Pancreas (tissue), 10 donors: ENCODE measurements around the gene NCOA3. TPM values are rescaled to one million over a fixed set of nuclear protein-coding genes. Genes with fewer than 3 reads are reported as not detected.
A peak's percentile ranks its signal among the peaks of the same experiment; 100 is the strongest.
"Not testable (repeated sequence)": the region's sequence is repeated elsewhere in the genome, so short reads cannot be mapped to it uniquely, and the experiment has no call there.

Source experiments
- ATAC-seq, 4 donors: fragments of 200-7000 bp; cut with Tn5 transposase; one replicate each; pipeline versions ENCODE4 v1.8.0 to v1.9.1; 2020; ENCODE audit warnings: mild to moderate bottlenecking in 4 of 4, moderate library complexity in 4 of 4
- DNase-seq, 6 donors: peaks; one replicate each; pipeline ENCODE4 v3.0.0-alpha.2; 2020
- FAIRE-seq: peaks from 2 replicates; lab custom pipeline; 2012; peaks lifted over from hg19 to GRCh38; lab: Jason Lieb, UNC
- H3K27ac ChIP-seq, 4 donors: fragments of 200-600 bp; sonication (generic); 1 replicate in 3 of 4; 2 replicates in 1 of 4; pipeline versions ENCODE4 v1.5.0 to v1.8.0; 2020
- H3K27me3 ChIP-seq, 4 donors: fragments of 200-600 bp; one replicate each; pipeline ENCODE4 v1.8.0; 2021
- H3K36me3 ChIP-seq, 3 donors: fragments of 200-600 bp; sonication (generic) in 1 of 3; one replicate each; pipeline versions ENCODE4 v1.5.0 to v1.8.0; 2020 to 2021
- H3K4me1 ChIP-seq, 3 donors: fragments of 200-600 bp; one replicate each; pipeline ENCODE4 v1.8.0; 2021
- H3K4me3 ChIP-seq, 4 donors: fragments of 200-600 bp; sonication (generic) in 2 of 4; one replicate each; pipeline versions ENCODE4 v1.5.0 to v1.8.0; 2020 to 2021
- H3K9me3 ChIP-seq, 4 donors: fragments of 200-600 bp; one replicate each; pipeline ENCODE4 v1.8.0; 2021
- CTCF ChIP-seq, 4 donors: fragments of 200-600 bp; sonication (generic) in 3 of 4; IDR thresholded peaks; one replicate each; pipeline versions ENCODE4 v1.5.0 to v1.8.0; 2021; ENCODE audit warnings: antibody characterized with exemption in 4 of 4
- WGBS, 2 donors: extraction: QIAGEN DNeasy Blood & Tissue Kit; methylation state at CpG; one replicate each; pipeline ENCODE4 v1.1.7; 2013; 5-methylcytosine and 5-hydroxymethylcytosine counted together
- intact Hi-C, 3 donors: fragments of 100-400 bp; cut with DNase I; formaldehyde crosslinking; loops; one replicate each; pipeline versions ENCODE4 v1.11.1 to v1.14.2; 2022
- polyA plus RNA-seq, 2 donors: library from polyadenylated mRNA; stranded (reverse); fragments of 200-250 nt; gene quantifications; one replicate each; pipeline ENCODE4 v1.2.3, GENCODE V29; 2013
- total RNA-seq, 6 donors: library from RNA; stranded (reverse); fragmentation: NEBNext Ultra II Directional in 4 of 6; extraction: Animal tissue kit (Norgen Biotek cat#: 25700) in 4 of 6; gene quantifications; one replicate each; pipeline versions ENCODE4 v1.2.1 to v1.2.4, GENCODE V29; 2021 to 2023
- donor health status: healthy with polysubstance abuse.
- donor health status: DM: no; HTN: no; CAD: no; lungs with moderate emphysema.
- donor health status: DM: no; HTN: no; CAD: no.
- donor health status: control.
- donor health status: control.
- donor health status: Bipolar disorder and iron deficiency.
- donor health status: DM: yes; HTN: yes; CAD: no.
- donor health status: DM: no; HTN: no; CAD: no.
- donor health status: DM: no; HTN: no; CAD: no.
- donor health status: DM: yes; HTN: yes; CAD: no.

NCOA3 gene
- total and polyA plus RNA-seq, 8 donors = 3.6 to 17.4 (median 10.5) TPM

DNA sequence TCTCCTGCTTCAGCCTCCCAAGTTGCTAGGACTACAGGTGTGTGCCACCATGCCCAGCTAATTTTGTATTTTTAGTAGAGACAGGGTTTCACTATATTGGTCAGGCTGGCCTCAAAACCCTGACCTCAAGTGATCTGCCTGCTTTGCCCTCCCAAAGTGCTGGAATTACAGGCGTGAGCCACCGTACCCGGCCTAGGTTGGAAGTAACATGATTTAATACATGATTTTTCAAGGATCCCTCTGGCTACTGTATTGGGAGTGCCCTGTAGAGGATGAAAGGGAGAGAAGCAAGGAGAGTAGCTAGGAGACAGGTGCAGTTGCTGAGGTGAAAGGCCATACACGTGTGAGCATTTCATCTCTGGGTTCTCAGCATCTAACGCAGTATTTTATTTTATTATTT, 2.6 kb upstream of the NCOA3 start:
- no peaks in the 10 kb centered on the region for H3K36me3 ChIP-seq
- H3K27ac ChIP-seq = no peak overlapping the region
- DNase-seq (no peak), ATAC-seq (no peak), FAIRE-seq (no peak)
- H3K9me3 ChIP-seq = no peaks in the 10 kb centered on the region
- TF ChIP-seq CTCF (IDR thresholded peaks at IDR 0.05) = no peak
- H3K27me3 ChIP-seq = no peaks in the 10 kb centered on the region
- WGBS, 2 donors = 94 to 98% methylated on average over 5 of the region's 5 CpGs
- intact Hi-C loops = no loop called here
- no peak overlapping the region for H3K4me3 ChIP-seq
- peaks cover 1 to 15% (median 13%) of the 10 kb centered on the region in 3 donors for H3K4me1 ChIP-seq

- not testable (repeated sequence) for H3K9me3 ChIP-seq, H3K27ac ChIP-seq, DNase-seq, H3K36me3 ChIP-seq, ATAC-seq, H3K27me3 ChIP-seq, FAIRE-seq, H3K4me3 ChIP-seq
- peaks cover 0 to 16% (median 13%) of the 10 kb centered on the region in 3 donors for H3K4me1 ChIP-seq
- WGBS, 2 donors = 96 to 97% methylated on average over 9 of the region's 9 CpGs
- intact Hi-C loops = loop anchor here in 1 of 3 donors (10.0 kb wide), 1 partner anchor 125 kb away; no protein-coding TSS in a partner anchor
These were observed 1.6 kb upstream of the NCOA3 start for GRCh38 chr20:47500082-47500481.

DNA sequence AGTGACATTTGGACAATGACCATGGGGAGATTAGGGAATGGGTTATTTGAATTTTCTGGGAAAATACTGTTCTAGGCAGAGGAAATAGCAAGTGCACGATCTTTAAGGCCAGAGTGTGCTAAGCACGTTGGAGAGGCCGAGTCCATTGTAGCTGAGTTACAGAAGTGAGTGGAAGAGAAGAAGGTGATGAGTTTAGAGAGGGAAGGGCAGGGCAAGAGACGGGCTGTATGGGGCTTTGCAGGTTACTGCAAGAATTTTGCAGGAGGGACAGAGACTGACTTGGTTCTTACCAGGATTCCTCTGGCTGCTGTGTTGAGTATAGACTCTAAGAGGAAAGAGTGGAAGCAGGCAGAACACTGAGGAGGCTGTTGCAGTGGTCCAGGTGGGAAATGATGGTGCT, 1.1 kb upstream of the NCOA3 start:
- ATAC-seq (no peak), DNase-seq (no peak), FAIRE-seq (no peak)
- H3K4me1 ChIP-seq = peaks cover 0 to 16% (median 13%) of the 10 kb centered on the region in 3 donors
- no peaks in the 10 kb centered on the region for H3K9me3 ChIP-seq
- TF ChIP-seq CTCF (IDR thresholded peaks at IDR 0.05) = no peak
- no peaks in the 10 kb centered on the region for H3K36me3 ChIP-seq
- WGBS, 2 donors = 74 to 83% methylated on average over 4 of the region's 4 CpGs
- H3K27ac ChIP-seq = peak overlapping the region in 1 of 4 donors; percentile 83
- H3K27me3 ChIP-seq = no peaks in the 10 kb centered on the region
- intact Hi-C loops = loop anchor here in 1 of 3 donors (10.0 kb wide), 1 partner anchor 124 kb away; no protein-coding TSS in a partner anchor
- H3K4me3 ChIP-seq = no peak overlapping the region

- 21 to 29% methylated on average over 5 of the region's 5 CpGs for WGBS, 2 donors
- no peak for TF ChIP-seq CTCF (IDR thresholded peaks at IDR 0.05)
- H3K4me3 ChIP-seq = peak overlapping the region; percentile 60 to 96 (median 84)
- ATAC-seq (no peak), DNase-seq (no peak), FAIRE-seq (no peak)
- intact Hi-C loops = loop anchor here in 1 of 3 donors (10.0 kb wide), 1 partner anchor 124 kb away; no protein-coding TSS in a partner anchor
- peaks cover 0 to 16% (median 13%) of the 10 kb centered on the region in 3 donors for H3K4me1 ChIP-seq
- no peaks in the 10 kb centered on the region for H3K27me3 ChIP-seq
- H3K36me3 ChIP-seq = no peaks in the 10 kb centered on the region
- peak overlapping the region; percentile 79 to 90 (median 86) for H3K27ac ChIP-seq
- no peaks in the 10 kb centered on the region for H3K9me3 ChIP-seq
These were observed 588 bp upstream of the NCOA3 start for GRCh38 chr20:47501116-47501481.

DNA sequence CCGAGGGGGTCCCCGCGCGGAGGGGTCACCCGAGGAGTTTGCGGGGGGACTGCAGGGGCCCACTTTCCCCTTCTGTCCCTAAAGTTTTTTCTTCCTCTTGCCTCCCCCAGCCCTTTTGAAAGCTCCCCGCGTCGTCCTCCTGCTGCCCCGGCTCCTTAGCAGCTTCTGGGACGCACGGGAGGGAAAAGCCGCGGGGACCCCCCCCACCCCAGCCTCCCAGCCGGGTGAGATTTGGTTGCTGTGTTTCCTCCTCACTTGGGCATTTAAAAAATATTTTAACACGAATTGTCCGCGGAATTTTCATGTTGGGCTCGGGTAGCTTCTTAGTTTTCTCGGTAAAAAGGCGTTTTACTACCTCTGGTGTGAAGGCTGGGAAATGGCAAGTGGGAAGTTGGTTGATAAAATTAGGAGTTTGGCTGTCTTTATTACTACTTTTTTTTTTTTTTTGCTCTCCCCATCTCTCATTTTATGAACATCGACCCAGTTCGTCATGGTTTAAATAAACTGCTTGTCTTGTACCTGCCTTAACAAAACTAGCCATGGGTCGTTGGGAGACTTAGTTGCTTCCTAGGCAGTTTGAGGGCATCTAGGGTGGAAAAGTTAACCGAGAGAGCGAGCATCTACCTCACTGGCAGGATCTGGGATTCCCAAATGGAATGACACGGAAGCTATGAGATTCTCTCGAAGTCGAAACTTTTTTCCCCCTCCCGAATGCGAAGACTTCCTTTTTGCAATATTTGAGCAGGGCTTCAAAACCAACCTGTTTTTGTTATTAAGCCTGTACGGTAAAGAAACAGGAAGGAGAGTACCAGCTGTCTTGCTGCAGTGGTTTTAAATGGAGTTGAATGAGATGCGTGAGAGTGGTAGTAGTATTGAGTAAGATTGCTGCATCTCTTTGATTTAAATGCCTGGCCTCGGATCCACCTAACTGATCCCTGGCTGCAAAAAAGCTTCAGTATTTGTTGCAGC, 868 bp downstream of the NCOA3 start:
- FAIRE-seq (no peak), ATAC-seq (peak; percentile 33 to 58 (median 53)), DNase-seq (peak in 3 of 6 donors; percentile 9 to 49 (median 36))
- peak overlapping the region; percentile 79 to 90 (median 86) for H3K27ac ChIP-seq
- TF ChIP-seq CTCF (IDR thresholded peaks at IDR 0.05) = no peak
- no peaks in the 10 kb centered on the region for H3K9me3 ChIP-seq
- H3K36me3 ChIP-seq = no peaks in the 10 kb centered on the region
- 0% methylated on average over 29 to 34 of the region's 34 CpGs for WGBS, 2 donors
- intact Hi-C loops = loop anchor here in 1 of 3 donors (10.0 kb wide), 1 partner anchor 122 kb away; no protein-coding TSS in a partner anchor
- peaks cover 0 to 21% (median 13%) of the 10 kb centered on the region in 3 donors for H3K4me1 ChIP-seq
- no peaks in the 10 kb centered on the region for H3K27me3 ChIP-seq
- H3K4me3 ChIP-seq = peak overlapping the region; percentile 60 to 96 (median 84)
